ENCODE data around the gene HBS1L.

HBS1L gene

GRCh38 chr6:134943522-134944111, 111.0 kb downstream of the HBS1L start:
- no peak for DNase-seq

GRCh38 chr6:134938896-134939295, 115.7 kb downstream of the HBS1L start:
- DNase-seq, result no peak

- DNase-seq, result no peak
Measured at GRCh38 chr6:134937426-134937825, 117.2 kb downstream of the HBS1L start.

- no peak for DNase-seq
Measured at GRCh38 chr6:134936931-134937330, 117.7 kb downstream of the HBS1L start.

- DNase-seq, result no peak
Measured at GRCh38 chr6:134936476-134936875, 118.1 kb downstream of the HBS1L start.

- no peak for DNase-seq
Measured at GRCh38 chr6:134934793-134935485, 119.7 kb downstream of the HBS1L start.

- no peak for DNase-seq
Measured at GRCh38 chr6:134932535-134933470, 121.8 kb downstream of the HBS1L start.

GRCh38 chr6:134932098-134932497, 122.5 kb downstream of the HBS1L start:
- DNase-seq, result no peak

- DNase-seq, result no peak
Measured at GRCh38 chr6:134930463-134930862, 124.2 kb downstream of the HBS1L start.

- DNase-seq, result no peak
Measured at GRCh38 chr6:134928151-134928900, 126.3 kb downstream of the HBS1L start.

GRCh38 chr6:134925800-134926199, 128.8 kb downstream of the HBS1L start:
- DNase-seq, result no peak

GRCh38 chr6:134921721-134922261, 132.8 kb downstream of the HBS1L start:
- no peak for DNase-seq

GRCh38 chr6:134921276-134921675, 133.3 kb downstream of the HBS1L start:
- DNase-seq, result no peak

GRCh38 chr6:134920422-134920821, 134.2 kb downstream of the HBS1L start:
- DNase-seq, result no peak

- DNase-seq, result no peak
Measured at GRCh38 chr6:134918418-134918961, 136.1 kb downstream of the HBS1L start.

GRCh38 chr6:134911547-134911946, 143.1 kb downstream of the HBS1L start:
- no peak for DNase-seq

GRCh38 chr6:134910593-134910935, 144.1 kb downstream of the HBS1L start:
- DNase-seq, result no peak

All from NCI-H2081 (cell line).